ENCODE data around the gene TBC1D2.

TBC1D2 gene

Small RNA genes lying within 50 kb of the gene (small RNA-seq; reads per million reads assigned to genes)
- gene MIR6854 (ENCODE audit: insufficient read depth) = 0.72 reads per million

All from mesendoderm (in vitro differentiated cells).